ENCODE data around the gene ZNF496. TPM values are rescaled to one million over a fixed set of nuclear protein-coding genes. Genes with fewer than 3 reads are reported as not detected.
"Not testable (repeated sequence)": the region's sequence is repeated elsewhere in the genome, so short reads cannot be mapped to it uniquely, and the experiment has no call there.

The ZNF496 gene
- polyA plus RNA-seq, 1 donor: 18.0 TPM

DNA sequence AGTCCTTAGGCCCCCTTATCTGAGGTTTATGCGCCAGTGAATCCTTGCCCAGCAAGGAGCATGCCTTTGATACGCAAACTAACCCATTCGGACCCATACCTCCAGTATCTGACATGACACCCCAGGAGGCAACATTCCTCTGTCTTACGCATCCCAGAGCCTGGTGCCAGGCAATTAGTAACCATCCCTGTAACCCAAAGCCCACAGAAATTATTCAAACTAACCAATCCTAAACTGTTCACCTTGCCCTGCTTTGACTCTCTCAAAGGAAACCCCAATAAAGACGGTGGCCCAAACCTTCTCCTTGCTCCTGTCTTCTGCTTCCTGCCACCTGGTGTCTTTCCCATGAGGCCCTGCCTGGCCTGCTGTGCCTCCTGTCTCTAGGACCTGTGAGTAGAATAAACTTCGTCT is 36.4 kb downstream of the ZNF496 start:
- peaks cover 12% of the 10 kb centered on the region for H3K36me3 ChIP-seq (ENCODE audit: control insufficient read depth, insufficient read depth, low read length)
- no peaks in the 10 kb centered on the region for H3K27me3 ChIP-seq (ENCODE audit: control insufficient read depth, insufficient read depth, low read length)
- H3K4me3 ChIP-seq (ENCODE audit: low read length): no peak overlapping the region
- H3K27ac ChIP-seq (ENCODE audit: low read length): no peak overlapping the region
- no peaks in the 10 kb centered on the region for H3K9me3 ChIP-seq (ENCODE audit: control insufficient read depth, low read depth, low read length)
- H3K4me1 ChIP-seq (ENCODE audit: control insufficient read depth, insufficient read depth, low read length): no peaks in the 10 kb centered on the region
- 83% methylated on average over 1 of the region's 6 CpGs for WGBS (ENCODE audit: insufficient coverage, low lambda C conversion rate)
- no peak for DNase-seq

DNA sequence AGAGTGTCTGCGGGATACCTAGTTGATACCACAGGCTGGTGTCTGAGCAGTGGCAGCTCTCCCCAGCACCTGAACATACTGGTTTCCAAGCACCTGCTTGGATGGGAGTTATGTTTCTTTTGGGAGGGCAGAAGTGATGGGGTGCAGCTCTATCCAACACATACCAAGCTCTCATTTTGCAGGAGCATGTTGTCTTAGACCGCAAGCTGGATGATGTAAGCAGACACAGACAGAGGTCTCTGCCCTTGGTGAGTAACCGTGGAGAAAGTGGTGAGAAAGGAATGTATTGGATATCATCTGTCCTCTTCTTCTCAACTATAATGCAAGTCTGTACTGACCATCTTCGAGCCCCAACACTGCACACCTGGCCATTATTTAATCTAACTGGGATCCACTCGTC is 37.4 kb downstream of the ZNF496 start:
- H3K4me3 ChIP-seq (ENCODE audit: low read length): no peak overlapping the region
- no peaks in the 10 kb centered on the region for H3K27me3 ChIP-seq (ENCODE audit: control insufficient read depth, insufficient read depth, low read length)
- DNase-seq: no peak
- H3K4me1 ChIP-seq (ENCODE audit: control insufficient read depth, insufficient read depth, low read length): no peaks in the 10 kb centered on the region
- H3K9me3 ChIP-seq (ENCODE audit: control insufficient read depth, low read depth, low read length): no peaks in the 10 kb centered on the region
- WGBS (ENCODE audit: insufficient coverage, low lambda C conversion rate): 100% methylated on average over 1 of the region's 5 CpGs
- H3K36me3 ChIP-seq (ENCODE audit: control insufficient read depth, insufficient read depth, low read length): peaks cover 3% of the 10 kb centered on the region
- no peak overlapping the region for H3K27ac ChIP-seq (ENCODE audit: low read length)

DNA sequence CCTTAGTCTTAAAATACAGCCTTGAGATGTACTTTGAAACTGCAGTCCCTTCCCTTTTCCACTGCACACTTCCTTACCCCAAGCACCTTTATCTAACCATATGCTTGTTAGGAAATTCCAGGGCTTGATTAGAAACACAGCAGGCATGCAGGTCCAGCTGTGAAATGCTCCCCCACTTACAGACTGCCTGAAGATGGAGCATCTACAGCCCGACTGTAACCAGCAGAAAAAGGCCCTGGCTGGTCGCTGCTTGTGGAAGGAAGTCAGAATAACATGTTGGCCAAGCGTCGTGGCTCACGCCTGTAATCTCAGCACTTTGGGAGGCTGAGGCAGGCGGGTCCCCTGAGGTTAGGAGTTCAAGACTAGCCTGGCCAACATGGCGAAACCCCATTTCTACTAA is 38.6 kb downstream of the ZNF496 start:
- no peak overlapping the region for H3K4me3 ChIP-seq (ENCODE audit: low read length)
- WGBS (ENCODE audit: insufficient coverage, low lambda C conversion rate): no CpG with 5 or more reads among the region's 7 CpGs
- H3K36me3 ChIP-seq (ENCODE audit: control insufficient read depth, insufficient read depth, low read length): no peaks in the 10 kb centered on the region
- no peak overlapping the region for H3K27ac ChIP-seq (ENCODE audit: low read length)
- no peak for DNase-seq
- H3K4me1 ChIP-seq (ENCODE audit: control insufficient read depth, insufficient read depth, low read length): no peaks in the 10 kb centered on the region
- no peaks in the 10 kb centered on the region for H3K27me3 ChIP-seq (ENCODE audit: control insufficient read depth, insufficient read depth, low read length)
- H3K9me3 ChIP-seq (ENCODE audit: control insufficient read depth, low read depth, low read length): no peaks in the 10 kb centered on the region

DNA sequence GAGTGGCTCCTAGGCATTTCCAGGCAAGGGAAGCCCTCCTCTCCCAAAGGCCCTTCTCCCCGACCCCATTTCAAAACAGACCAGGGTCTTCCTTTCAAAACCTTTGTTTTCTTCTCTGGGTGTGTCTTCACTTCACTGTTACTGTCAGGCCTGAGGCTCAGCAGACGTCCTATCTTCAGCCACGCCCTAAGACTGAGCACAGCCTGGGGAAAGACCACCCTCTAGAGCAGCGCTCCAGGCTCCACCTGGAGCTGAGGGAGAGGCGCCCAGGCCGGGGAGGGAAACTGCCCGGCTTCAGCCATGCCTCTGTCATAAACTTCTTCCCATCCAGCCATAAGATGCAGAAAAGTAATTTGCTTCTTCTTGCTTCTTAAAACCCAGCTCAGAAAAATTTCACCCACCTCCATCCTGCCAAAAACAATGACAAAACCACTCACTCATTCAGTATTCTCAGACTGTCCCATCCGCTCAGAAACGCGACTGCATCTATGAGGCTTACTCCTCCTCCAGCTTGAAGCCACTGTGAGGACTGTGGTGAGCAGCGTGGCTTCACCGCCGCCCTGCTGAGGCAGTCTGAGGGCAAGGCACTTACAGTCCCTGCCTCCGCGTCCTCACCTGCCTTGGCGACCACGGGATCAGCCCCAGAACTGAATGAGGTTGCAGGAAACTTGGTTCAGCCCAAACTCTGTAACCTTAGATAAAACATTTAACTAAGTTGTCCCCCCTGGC is 39.7 kb downstream of the ZNF496 start:
- Histone ChIP-seq H3K27me3 (ENCODE audit: control insufficient read depth, insufficient read depth, low read length) (no peaks in the 10 kb centered on the region), H3K4me3 (ENCODE audit: low read length) (no peak overlapping the region), H3K36me3 (ENCODE audit: control insufficient read depth, insufficient read depth, low read length) (no peaks in the 10 kb centered on the region), H3K4me1 (ENCODE audit: control insufficient read depth, insufficient read depth, low read length) (no peaks in the 10 kb centered on the region), H3K27ac (ENCODE audit: low read length) (no peak overlapping the region), H3K9me3 (ENCODE audit: control insufficient read depth, low read depth, low read length) (peaks cover 6% of the 10 kb centered on the region)
- no CpG with 5 or more reads among the region's 17 CpGs for WGBS (ENCODE audit: insufficient coverage, low lambda C conversion rate)
- no peak for DNase-seq

DNA sequence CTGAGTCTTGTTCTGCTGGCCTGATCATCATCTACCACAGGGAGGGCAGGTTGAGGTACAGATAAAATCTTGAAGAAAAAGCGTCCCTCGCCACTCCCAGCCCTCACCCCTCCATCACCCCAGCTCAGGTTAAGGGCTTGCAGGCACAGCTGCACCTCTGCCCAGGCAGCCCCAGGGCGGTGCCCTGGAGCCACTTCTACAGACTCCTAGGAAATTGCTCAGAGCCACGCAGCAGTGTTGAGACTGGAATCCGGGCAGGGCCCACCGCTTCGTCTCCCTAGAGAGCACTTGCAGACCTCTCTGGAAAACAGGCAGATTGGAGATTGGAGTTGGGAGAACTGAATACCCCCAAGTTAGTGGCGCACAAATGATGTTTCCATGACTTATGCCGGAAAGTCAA is 40.5 kb downstream of the ZNF496 start:
- WGBS (ENCODE audit: insufficient coverage, low lambda C conversion rate): no CpG with 5 or more reads among the region's 9 CpGs
- DNase-seq: no peak
- no peaks in the 10 kb centered on the region for H3K36me3 ChIP-seq (ENCODE audit: control insufficient read depth, insufficient read depth, low read length)
- no peak overlapping the region for H3K4me3 ChIP-seq (ENCODE audit: low read length)
- H3K9me3 ChIP-seq (ENCODE audit: control insufficient read depth, low read depth, low read length): peaks cover 7% of the 10 kb centered on the region
- no peak overlapping the region for H3K27ac ChIP-seq (ENCODE audit: low read length)
- H3K4me1 ChIP-seq (ENCODE audit: control insufficient read depth, insufficient read depth, low read length): no peaks in the 10 kb centered on the region
- no peaks in the 10 kb centered on the region for H3K27me3 ChIP-seq (ENCODE audit: control insufficient read depth, insufficient read depth, low read length)

DNA sequence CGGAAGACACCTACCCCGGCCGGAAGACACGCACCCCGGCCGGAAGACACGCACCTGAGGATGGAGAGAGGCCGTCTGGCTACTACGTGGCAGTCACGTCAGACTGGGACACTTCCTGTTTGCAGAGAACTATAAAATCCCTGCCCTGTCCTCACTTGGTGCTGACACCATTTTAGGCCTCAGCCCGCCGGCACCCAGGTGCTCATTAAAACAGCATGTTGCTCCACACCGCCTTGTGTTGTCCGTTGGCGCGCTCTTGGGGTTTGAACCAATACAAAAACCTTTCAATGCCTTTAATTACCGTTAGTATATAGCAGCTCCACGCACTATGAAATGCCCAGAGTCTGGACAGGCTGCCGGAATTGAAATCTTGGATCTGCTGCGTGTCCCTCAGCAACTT is 41.1 kb downstream of the ZNF496 start:
- Histone ChIP-seq H3K36me3 (ENCODE audit: control insufficient read depth, insufficient read depth, low read length) (no peaks in the 10 kb centered on the region), H3K9me3 (ENCODE audit: control insufficient read depth, low read depth, low read length) (peaks cover 10% of the 10 kb centered on the region), H3K27me3 (ENCODE audit: control insufficient read depth, insufficient read depth, low read length) (no peaks in the 10 kb centered on the region), H3K4me3 (ENCODE audit: low read length) (no peak overlapping the region), H3K27ac (ENCODE audit: low read length) (no peak overlapping the region), H3K4me1 (ENCODE audit: control insufficient read depth, insufficient read depth, low read length) (no peaks in the 10 kb centered on the region)
- WGBS (ENCODE audit: insufficient coverage, low lambda C conversion rate): no CpG with 5 or more reads among the region's 20 CpGs
- DNase-seq: no peak

DNA sequence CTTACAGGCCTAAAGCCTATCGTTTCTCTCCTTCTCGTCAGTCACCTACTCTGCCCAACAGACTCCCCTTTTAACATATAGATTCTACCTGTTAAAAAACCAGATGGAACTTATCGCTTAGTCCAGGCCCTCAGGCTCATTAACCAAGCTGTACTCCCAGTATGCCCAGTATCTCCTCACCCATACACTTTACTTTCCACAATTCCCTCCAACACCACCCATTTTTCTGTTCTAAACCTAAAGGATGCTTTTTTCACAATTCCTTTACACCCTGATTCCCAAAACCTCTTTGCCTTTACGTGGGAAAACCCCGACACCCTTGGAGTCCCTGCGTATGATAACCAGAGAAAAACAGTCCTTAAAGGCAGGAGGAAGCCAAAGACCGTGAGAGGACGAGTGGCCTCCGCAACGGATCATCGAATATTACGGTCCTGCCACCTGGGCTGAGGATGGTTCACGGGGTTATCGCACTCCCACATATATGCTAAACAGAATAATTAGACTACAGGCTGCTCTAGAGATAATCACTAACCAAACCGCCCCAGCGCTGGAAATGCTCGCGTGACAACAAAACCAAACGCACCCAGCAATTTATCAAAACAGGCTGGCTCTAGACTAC is 42.3 kb downstream of the ZNF496 start:
- DNase-seq; H3K9me3 ChIP-seq (ENCODE audit: control insufficient read depth, low read depth, low read length); H3K4me3 ChIP-seq (ENCODE audit: low read length); H3K27ac ChIP-seq (ENCODE audit: low read length); H3K27me3 ChIP-seq (ENCODE audit: control insufficient read depth, insufficient read depth, low read length); H3K4me1 ChIP-seq (ENCODE audit: control insufficient read depth, insufficient read depth, low read length); H3K36me3 ChIP-seq (ENCODE audit: control insufficient read depth, insufficient read depth, low read length): not testable (repeated sequence)
- WGBS (ENCODE audit: insufficient coverage, low lambda C conversion rate): 100% methylated on average over 1 of the region's 19 CpGs

DNA sequence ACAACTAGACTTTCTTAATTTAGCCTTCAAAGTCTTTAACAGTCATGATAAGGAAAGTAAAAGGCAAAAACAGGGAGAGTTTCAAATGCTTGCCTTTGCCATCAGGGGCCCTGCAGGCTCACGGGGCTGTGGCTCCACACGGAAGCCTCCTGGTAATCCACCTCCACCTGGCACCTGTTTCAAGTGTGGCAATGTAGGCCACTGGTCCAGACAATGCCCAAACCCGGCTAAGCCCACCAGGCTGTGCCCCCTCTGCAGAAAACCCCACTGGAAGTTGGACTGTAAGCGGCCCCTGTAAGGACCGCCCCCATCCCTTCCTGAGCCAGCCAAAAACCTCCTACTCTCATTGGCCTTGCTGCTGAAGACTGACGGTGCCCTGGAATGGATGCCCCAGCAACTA is 43.3 kb downstream of the ZNF496 start:
- whole genome bisulfite sequencing (ENCODE audit: insufficient coverage, low lambda C conversion rate): no CpG with 5 or more reads among the region's 6 CpGs
- Histone ChIP-seq H3K27me3 (ENCODE audit: control insufficient read depth, insufficient read depth, low read length) (no peaks in the 10 kb centered on the region), H3K4me1 (ENCODE audit: control insufficient read depth, insufficient read depth, low read length) (no peaks in the 10 kb centered on the region), H3K27ac (ENCODE audit: low read length) (no peak overlapping the region), H3K4me3 (ENCODE audit: low read length) (no peak overlapping the region), H3K36me3 (ENCODE audit: control insufficient read depth, insufficient read depth, low read length) (no peaks in the 10 kb centered on the region), H3K9me3 (ENCODE audit: control insufficient read depth, low read depth, low read length) (peaks cover 10% of the 10 kb centered on the region)
- no peak for DNase-seq

DNA sequence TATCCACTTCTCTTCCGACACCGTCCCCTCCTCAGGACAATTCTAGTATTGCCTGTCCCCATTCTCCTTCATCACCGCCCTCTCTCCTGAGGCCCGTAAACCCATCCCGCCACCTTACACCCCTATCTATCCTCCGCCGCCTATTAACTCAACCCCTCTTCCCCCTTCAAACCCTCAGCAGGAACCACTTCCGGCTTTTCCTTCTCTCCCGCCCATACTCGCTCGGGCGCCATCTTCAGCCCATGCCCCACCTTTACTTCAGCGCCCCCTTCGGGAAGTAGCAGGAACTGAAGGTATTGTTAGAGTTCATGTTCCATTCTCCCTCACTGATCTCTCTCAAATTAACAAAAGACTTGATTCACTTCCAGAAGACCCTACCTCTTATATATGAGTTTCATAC is 44.2 kb downstream of the ZNF496 start:
- peaks cover 10% of the 10 kb centered on the region for H3K9me3 ChIP-seq (ENCODE audit: control insufficient read depth, low read depth, low read length)

DNA sequence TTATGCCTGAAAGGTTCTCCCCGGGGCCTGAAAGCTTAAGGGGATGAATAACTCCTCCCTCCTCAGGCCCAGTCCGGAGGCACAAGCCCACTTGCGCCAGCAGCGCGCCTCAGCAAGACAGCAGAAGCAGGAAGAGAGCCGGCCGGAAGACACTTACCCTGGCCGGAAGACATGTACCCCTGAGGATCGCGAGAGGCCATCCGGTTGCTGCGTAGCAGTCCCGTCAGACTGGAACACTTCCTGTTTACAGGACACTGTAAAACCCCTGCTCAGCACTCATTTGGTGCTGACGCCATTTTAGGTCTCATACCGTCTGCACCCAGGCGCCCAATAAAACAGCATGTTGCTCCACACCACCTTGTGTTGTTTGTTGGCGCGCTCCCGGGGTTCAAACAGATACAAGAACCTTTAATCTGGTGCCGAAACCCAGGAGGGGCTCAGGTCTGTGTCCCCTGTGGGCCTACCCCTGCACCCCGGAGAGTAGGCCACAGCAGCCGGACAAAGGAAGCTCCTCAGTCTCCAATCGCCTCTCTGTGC is 45.5 kb downstream of the ZNF496 start:
- Histone ChIP-seq H3K9me3 (ENCODE audit: control insufficient read depth, low read depth, low read length) (peaks cover 10% of the 10 kb centered on the region), H3K4me1 (ENCODE audit: control insufficient read depth, insufficient read depth, low read length) (no peaks in the 10 kb centered on the region), H3K27me3 (ENCODE audit: control insufficient read depth, insufficient read depth, low read length) (no peaks in the 10 kb centered on the region), H3K27ac (ENCODE audit: low read length) (no peak overlapping the region), H3K36me3 (ENCODE audit: control insufficient read depth, insufficient read depth, low read length) (no peaks in the 10 kb centered on the region), H3K4me3 (ENCODE audit: low read length) (no peak overlapping the region)
- no CpG with 5 or more reads among the region's 23 CpGs for WGBS (ENCODE audit: insufficient coverage, low lambda C conversion rate)
- no peak for DNase-seq

More for the DNA sequence above, 44.2 kb downstream of the ZNF496 start:
- no peak for DNase-seq
- Histone ChIP-seq H3K27me3 (ENCODE audit: control insufficient read depth, insufficient read depth, low read length) (no peaks in the 10 kb centered on the region), H3K27ac (ENCODE audit: low read length) (no peak overlapping the region), H3K4me1 (ENCODE audit: control insufficient read depth, insufficient read depth, low read length) (no peaks in the 10 kb centered on the region), H3K36me3 (ENCODE audit: control insufficient read depth, insufficient read depth, low read length) (no peaks in the 10 kb centered on the region), H3K4me3 (ENCODE audit: low read length) (no peak overlapping the region)
- 98% methylated on average over 7 of the region's 14 CpGs for WGBS (ENCODE audit: insufficient coverage, low lambda C conversion rate)
